Measurements from ENCODE around the gene STX16. TPM values are rescaled to one million over a fixed set of nuclear protein-coding genes. Genes with fewer than 3 reads are reported as not detected.
"Not testable (repeated sequence)": the region's sequence is repeated elsewhere in the genome, so short reads cannot be mapped to it uniquely, and the experiment has no call there.

Gene STX16
- total RNA-seq, 1 experiment from 2014 or later = 86.0 TPM

DNA sequence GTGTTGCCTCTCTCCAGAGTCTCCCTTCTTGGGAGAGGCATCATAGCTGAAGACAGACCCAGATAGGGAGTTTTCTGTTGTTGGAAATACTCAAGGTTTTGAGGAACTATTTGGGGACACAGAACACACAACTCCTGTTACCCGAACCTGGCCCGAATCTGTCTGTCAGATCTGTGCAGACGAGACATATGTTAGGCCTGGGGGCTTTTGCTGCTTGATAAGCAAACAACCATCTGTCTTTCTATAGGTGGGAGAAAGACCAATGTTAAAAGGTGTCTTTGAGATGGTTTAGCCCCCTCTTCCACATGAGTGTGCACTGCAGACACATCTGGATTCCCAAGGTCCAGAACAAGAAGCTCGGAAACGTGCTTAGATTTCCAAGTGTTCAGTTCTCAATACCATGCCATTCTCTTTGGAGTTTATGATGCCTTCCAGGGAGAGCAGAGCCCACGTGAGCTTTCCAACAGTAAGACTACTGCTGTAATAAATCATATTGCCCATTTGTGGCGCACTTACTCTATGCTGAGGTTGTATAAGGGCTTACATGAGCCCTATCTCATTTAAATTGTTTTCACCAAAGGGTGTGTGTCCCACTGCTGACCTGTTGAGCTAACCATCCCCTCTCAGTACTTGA is 3.8 kb upstream of the STX16 start:
- Mint-ChIP-seq H3K36me3 (ENCODE audit: insufficient read depth, unreplicated experiment) (peaks cover 19% of the 10 kb centered on the region), H3K9me3 (ENCODE audit: low read depth, unreplicated experiment) (peaks cover 7% of the 10 kb centered on the region), H3K27me3 (ENCODE audit: unreplicated experiment) (peaks cover 8% of the 10 kb centered on the region), H3K4me1 (ENCODE audit: low read depth, unreplicated experiment) (peaks cover 29% of the 10 kb centered on the region), H3K4me3 (ENCODE audit: low read depth, unreplicated experiment) (no peak overlapping the region), H3K27ac (ENCODE audit: unreplicated experiment) (no peak overlapping the region)
- CTCF ChIA-PET = interaction anchor here (0.5 to 0.6 kb wide), 2 partner anchors 12 to 75 kb away, joined by 4 read pairs; no protein-coding TSS in a partner anchor
- TF ChIP-seq, protein P1, sequence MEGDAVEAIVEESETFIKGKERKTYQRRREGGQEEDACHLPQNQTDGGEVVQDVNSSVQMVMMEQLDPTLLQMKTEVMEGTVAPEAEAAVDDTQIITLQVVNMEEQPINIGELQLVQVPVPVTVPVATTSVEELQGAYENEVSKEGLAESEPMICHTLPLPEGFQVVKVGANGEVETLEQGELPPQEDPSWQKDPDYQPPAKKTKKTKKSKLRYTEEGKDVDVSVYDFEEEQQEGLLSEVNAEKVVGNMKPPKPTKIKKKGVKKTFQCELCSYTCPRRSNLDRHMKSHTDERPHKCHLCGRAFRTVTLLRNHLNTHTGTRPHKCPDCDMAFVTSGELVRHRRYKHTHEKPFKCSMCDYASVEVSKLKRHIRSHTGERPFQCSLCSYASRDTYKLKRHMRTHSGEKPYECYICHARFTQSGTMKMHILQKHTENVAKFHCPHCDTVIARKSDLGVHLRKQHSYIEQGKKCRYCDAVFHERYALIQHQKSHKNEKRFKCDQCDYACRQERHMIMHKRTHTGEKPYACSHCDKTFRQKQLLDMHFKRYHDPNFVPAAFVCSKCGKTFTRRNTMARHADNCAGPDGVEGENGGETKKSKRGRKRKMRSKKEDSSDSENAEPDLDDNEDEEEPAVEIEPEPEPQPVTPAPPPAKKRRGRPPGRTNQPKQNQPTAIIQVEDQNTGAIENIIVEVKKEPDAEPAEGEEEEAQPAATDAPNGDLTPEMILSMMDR (IDR thresholded peaks at IDR 0.05; ENCODE audit: unreplicated experiment) = no peak
- BruUV-seq (replicated peaks) = no TSS peak
- no peak for DNase-seq
- intact Hi-C loops (cut with micrococcal nuclease; ENCODE audit: unreplicated experiment) = loop anchor here (5.0 kb wide), 1 partner anchor 165 kb away; no protein-coding TSS in a partner anchor

DNA sequence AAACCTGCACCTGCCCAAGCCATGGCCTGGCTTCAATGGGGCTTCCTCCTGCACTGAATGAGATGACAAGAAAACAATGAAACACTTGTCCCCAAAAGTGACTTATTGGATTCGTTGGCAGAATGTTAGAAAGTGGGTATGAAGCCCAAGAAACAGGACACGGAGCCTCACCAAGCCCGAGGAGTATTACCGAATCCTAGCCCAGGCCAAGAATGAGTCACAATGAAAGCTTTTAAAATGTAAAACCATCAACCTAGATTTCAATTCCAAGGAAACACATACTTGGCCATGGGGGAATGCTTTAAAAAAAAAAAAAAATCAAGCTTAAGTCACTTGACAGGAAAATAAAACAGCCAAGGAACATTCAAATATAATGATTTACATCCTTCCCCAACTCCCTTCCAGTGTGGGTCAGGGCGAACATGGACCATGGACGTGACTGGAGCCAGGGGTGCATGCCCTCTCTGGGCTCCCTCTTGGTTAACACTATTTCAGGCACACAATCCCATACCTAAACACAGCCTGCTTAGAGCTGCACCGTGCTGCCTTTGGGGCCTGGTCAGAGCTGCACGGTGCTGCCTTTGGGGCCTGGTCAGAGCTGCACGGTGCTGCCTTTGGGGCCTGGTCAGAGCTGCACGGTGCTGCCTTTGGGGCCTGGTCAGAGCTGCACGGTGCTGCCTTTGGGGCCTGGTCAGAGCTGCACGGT is 3.1 kb upstream of the STX16 start:
- H3K4me1 Mint-ChIP-seq (ENCODE audit: low read depth, unreplicated experiment) = peaks cover 33% of the 10 kb centered on the region
- peaks cover 5% of the 10 kb centered on the region for H3K9me3 Mint-ChIP-seq (ENCODE audit: low read depth, unreplicated experiment)
- TF ChIP-seq, protein P1 (IDR thresholded peaks at IDR 0.05; ENCODE audit: unreplicated experiment) = no peak
- intact Hi-C loops (cut with micrococcal nuclease; ENCODE audit: unreplicated experiment) = loop anchor here (5.0 kb wide), 1 partner anchor 166 kb away; no protein-coding TSS in a partner anchor
- H3K27me3 Mint-ChIP-seq (ENCODE audit: unreplicated experiment) = peaks cover 1% of the 10 kb centered on the region
- CTCF ChIA-PET = interaction anchor here (0.5 kb wide), 1 partner anchor 12 kb away, joined by 4 read pairs; no protein-coding TSS in a partner anchor
- peaks cover 25% of the 10 kb centered on the region for H3K36me3 Mint-ChIP-seq (ENCODE audit: insufficient read depth, unreplicated experiment)
- no peak for DNase-seq
- no peak overlapping the region for H3K4me3 Mint-ChIP-seq (ENCODE audit: low read depth, unreplicated experiment)
- BruUV-seq (replicated peaks) = no TSS peak
- H3K27ac Mint-ChIP-seq (ENCODE audit: unreplicated experiment) = no peak overlapping the region

DNA sequence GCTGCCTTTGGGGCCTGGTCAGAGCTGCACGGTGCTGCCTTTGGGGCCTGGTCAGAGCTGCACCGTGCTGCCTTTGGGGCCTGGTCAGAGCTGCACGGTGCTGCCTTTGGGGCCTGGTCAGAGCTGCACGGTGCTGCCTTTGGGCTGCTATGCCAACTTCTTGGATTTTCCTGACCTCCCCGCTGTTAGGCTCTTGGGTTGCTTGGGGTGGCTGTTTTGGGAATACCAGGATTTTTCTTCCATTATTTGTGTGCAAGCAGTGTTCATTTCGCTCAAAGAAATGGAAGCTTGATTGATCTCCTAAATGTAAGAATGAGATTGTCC is 2.6 kb upstream of the STX16 start:
- BruUV-seq (replicated peaks); CTCF ChIA-PET; H3K27ac Mint-ChIP-seq (ENCODE audit: unreplicated experiment): not testable (repeated sequence)

DNA sequence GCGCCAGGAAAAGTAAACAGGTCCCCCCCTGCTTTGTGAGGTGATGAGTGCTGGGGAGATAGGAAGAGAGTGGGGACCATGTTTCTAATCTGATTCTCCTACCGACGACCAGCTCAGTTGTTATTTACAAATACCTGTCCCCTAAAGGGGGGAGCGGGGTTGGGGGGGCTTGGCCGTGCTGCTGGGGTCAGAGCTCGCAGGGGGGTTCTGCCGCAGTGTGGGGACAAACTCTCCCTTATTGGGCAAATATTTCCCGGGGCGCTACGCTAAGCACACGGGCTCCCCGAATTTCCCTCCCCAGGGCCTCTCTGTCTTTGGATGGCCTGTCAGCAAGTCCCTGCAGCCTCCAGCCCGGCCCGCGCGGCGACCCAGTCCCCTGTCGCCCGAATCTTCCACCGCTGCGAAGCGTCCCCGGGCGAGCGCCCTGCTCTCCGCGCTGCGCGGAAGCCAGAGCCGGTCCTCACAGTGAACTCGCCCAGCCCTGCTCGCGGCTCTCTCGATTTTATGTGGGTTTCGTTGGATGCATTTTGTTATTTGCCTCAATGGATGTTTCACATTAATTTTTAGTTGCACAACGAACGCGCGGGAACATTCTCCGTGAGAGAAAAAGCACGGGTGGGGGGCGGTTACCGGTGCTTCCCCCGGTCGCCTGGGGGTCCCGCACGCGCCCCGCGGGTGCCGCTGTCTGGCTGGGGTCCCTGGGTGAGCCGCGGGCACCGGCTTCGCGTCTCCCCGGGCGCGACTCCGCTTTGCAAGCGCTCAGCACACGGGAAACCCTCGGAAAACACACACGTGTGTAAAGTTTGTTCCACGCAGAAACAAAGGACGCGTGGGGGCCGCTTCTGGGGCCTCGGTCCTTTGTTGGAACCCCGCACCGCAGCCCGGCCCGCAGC is 1.5 kb upstream of the STX16 start:
- DNase-seq = no peak
- H3K9me3 Mint-ChIP-seq (ENCODE audit: low read depth, unreplicated experiment) = no peaks in the 10 kb centered on the region
- H3K27me3 Mint-ChIP-seq (ENCODE audit: unreplicated experiment) = no peaks in the 10 kb centered on the region
- H3K27ac Mint-ChIP-seq (ENCODE audit: unreplicated experiment) = no peak overlapping the region
- peaks cover 29% of the 10 kb centered on the region for H3K4me1 Mint-ChIP-seq (ENCODE audit: low read depth, unreplicated experiment)
- intact Hi-C loops (cut with micrococcal nuclease; ENCODE audit: unreplicated experiment) = loop anchor here (5.0 kb wide), 2 partner anchors 167 to 412 kb away; no protein-coding TSS in a partner anchor
- TF ChIP-seq, protein P1 (IDR thresholded peaks at IDR 0.05; ENCODE audit: unreplicated experiment) = no peak
- H3K4me3 Mint-ChIP-seq (ENCODE audit: low read depth, unreplicated experiment) = peak overlapping the region; percentile 5
- BruUV-seq (replicated peaks) = no TSS peak
- CTCF ChIA-PET = interaction anchor here (0.6 to 0.7 kb wide), 2 partner anchors 30 to 850 kb away, joined by 3 to 6 read pairs; no protein-coding TSS in a partner anchor
- H3K36me3 Mint-ChIP-seq (ENCODE audit: insufficient read depth, unreplicated experiment) = peaks cover 31% of the 10 kb centered on the region

More for the DNA sequence above, 2.6 kb upstream of the STX16 start:
- H3K9me3 Mint-ChIP-seq (ENCODE audit: low read depth, unreplicated experiment); H3K4me3 Mint-ChIP-seq (ENCODE audit: low read depth, unreplicated experiment); DNase-seq; H3K27me3 Mint-ChIP-seq (ENCODE audit: unreplicated experiment): not testable (repeated sequence)
- Mint-ChIP-seq H3K36me3 (ENCODE audit: insufficient read depth, unreplicated experiment) (peaks cover 30% of the 10 kb centered on the region), H3K4me1 (ENCODE audit: low read depth, unreplicated experiment) (peaks cover 33% of the 10 kb centered on the region)
- intact Hi-C loops (cut with micrococcal nuclease; ENCODE audit: unreplicated experiment) = loop anchor here (5.0 kb wide), 1 partner anchor 166 kb away; no protein-coding TSS in a partner anchor
